Stimulated activated CD4-positive, alpha-beta T cell treated with anti-CD3 and anti-CD28 coated beads, TNF-alpha, amount 100 ng/mL, for 1 hour (primary cell): ENCODE measurements around the gene PARP15.
A peak's percentile ranks its signal among the peaks of the same experiment; 100 is the strongest.
"Not testable (repeated sequence)": the region's sequence is repeated elsewhere in the genome, so short reads cannot be mapped to it uniquely, and the experiment has no call there.

Experiments used
- DNase-seq, 3 donors: peaks; one replicate each; pipeline ENCODE4 v3.0.0-alpha.2; 2020; ENCODE audit warnings: low read depth in 3 of 3, low spot score in 1 of 3

Gene PARP15

GRCh38 chr3:122577409-122578031 lies at the start of gene PARP15:
Gene PARP15, plus strand, starts transcription at chr3:122577650. Its CDS starts 18 bp downstream, at chr3:122577668.
- no peak for DNase-seq

DNA sequence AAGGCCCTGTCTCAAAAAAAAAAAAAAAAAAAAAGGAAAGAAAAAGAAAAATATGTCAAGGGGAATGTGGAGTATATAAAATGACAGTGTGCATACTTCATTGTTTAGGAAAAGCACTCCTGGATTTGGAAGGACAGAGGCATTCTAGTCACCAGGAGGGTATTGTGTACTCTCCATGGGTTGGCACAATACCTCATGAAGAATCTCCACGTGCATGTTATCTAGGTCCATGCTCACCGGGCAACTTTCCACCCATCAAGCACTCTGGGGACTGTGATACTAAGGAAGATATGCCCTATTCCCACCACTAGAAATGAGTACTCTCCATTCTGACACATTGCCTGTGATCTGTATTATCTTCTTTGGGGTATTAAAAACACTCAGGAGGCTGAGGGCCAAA lies 47.3 kb upstream of the PARP15 start:
- DNase-seq: no peak

DNA sequence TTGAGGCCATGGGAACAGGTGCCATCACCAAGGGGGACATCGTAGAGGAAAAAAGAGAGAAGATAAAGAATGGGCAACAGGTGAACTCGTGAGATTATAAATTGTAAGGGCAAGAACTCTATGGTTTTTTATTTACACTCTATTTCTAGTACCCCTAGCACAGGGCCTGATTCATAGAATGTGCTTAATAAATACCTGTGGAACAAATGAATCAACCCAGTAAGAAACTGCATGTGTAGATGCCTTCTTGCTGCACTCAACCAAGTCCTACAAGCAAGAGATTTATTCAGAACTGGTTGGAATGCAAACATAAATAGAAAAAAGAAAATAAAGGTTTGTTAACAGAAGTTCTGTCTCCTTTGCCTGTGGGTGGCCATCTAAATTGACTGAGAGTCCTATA lies 44.0 kb upstream of the PARP15 start:
- no peak for DNase-seq

DNA sequence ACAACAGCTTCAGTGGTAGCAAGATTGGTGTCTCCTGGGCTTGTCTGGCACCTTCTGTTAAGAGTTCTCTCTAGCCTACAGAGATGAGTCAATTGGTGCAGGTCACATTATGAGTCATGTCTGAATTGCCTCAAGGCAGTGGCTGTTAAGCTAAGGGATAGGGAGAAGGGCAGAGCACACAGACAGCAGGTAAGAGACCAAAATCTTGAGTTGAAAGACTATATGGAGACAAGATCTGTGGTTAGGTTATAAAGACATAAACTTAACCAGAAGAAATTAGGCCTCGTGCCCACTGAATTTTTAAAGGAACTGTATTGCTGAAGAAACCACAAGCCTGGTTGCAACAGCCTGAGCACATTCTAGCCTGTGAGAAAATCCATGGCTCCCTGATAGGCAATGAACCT lies 43.5 kb upstream of the PARP15 start:
- DNase-seq: no peak

DNA sequence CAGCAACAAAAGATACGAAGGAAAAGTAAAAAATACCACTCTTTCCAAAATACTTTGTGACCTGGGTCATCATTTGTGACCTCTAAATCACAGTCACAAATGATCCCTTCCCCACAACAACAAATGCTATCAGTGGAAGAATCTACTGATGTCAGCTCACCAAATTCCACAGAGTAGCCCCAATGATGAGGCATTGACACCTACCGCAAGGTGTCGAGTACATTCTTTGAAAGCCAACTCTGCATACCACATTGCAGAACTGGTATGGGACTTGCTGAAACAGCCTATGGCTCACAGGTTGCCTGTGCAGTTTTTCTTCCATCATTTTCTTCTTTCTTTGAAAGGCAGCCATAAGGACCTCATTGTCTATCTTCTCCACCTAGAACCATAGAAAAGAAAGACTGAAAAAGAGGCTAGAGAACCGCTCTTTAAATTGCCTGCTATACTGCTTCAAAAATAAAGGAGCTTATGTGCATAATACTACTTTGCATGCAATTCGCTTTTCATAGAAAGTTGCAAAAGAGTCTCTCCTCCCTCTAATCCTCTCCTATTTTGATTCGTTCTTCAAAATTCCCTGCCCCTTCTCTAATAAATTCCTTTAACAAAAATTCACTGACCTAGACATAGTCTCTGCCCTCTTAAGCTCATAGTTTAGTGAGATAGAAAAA lies 41.4 kb upstream of the PARP15 start:
- no peak for DNase-seq

DNA sequence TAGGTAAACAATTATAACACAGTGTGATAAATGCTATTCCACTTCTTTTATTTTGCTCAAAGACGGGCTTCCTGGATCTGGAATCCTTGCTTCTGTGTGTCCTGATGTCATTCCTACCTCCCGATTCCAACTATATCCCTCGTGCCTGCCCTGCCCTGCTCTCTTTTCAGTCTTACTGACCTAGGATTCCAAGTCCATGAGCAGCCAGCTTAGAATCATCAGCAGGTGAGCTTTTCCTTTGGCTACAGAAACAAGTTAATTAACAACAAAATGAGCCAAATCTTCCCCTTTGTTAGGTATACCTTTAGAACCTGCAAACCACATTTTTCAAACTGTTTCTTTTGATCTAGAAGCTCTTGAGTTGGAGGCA lies 40.8 kb upstream of the PARP15 start:
- no peak for DNase-seq

DNA sequence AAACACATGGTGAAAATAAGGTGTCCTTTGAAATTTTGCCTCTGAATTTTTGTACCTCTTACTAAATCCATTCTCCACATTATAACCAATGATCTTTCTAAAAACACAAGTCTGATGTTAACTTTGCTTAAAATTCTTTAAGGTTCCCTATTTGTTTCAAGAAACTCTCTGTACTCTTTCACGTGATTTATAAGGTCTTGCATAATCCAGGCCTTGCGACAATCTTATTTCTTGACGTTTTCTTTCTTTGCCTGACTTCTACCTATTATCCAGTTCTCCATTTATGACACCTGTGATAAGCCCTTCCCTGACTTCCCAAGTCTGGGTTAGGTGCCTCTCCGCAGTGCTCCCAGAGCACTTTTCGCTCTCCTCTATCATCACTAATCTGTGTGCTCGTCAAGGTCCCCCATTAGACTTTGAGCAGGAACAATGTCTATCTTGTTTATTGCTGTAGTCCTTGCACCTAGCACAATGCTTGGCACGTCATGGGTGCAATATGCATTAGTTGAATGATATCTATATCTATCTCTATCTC lies 38.4 kb upstream of the PARP15 start:
- DNase-seq: no peak

GRCh38 chr3:122546151-122546550 lies 31.3 kb upstream of the PARP15 start:
- no peak for DNase-seq

DNA sequence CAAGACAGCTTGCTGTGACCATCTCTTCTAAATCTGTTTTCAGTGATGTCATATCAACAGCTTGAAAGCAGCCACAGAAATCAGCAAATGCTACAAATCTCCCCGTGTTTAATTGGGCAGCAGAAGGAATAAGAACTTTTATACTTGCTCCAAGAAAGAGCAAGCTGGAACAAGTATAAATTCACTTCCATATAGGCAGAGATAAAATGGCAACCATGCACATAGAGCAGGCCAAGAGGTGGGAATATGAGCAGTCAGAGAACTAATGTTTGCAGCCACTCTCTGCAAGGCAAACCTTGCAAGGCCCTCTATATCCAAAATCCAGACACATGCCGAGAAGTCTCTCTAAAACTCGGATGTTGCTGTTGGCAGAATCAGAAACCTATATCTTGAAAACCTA lies 29.4 kb upstream of the PARP15 start:
- no peak for DNase-seq

- DNase-seq: no peak
These were observed 28.8 kb upstream of the PARP15 start for GRCh38 chr3:122548619-122549018.

- no peak for DNase-seq
These were observed 24.3 kb upstream of the PARP15 start for GRCh38 chr3:122553171-122553570.

GRCh38 chr3:122555275-122556071 lies 22.0 kb upstream of the PARP15 start:
- DNase-seq: no peak

GRCh38 chr3:122557356-122557755 lies 20.1 kb upstream of the PARP15 start:
- no peak for DNase-seq

GRCh38 chr3:122558605-122559004 lies 18.8 kb upstream of the PARP15 start:
- DNase-seq: no peak

GRCh38 chr3:122559906-122560305 lies 17.5 kb upstream of the PARP15 start:
- no peak for DNase-seq

DNA sequence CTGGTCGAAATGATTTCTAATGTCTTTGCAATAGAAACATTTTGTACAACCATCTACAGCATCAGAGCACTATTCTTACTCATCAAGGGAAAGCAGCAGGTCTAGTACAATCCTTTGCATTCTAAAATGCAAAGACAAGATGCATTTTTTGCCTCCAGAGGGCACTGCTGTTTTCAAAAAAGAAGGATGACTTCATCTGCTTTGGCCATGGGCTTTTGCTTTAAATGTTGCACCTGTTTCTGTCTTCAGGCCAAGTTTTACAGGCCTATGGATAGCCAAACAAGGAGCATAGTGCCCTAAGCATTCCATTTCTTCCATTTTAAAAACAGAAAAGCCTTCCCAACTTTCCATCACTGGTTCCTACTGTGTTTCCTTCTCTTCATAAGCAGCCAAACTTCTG lies 16.8 kb upstream of the PARP15 start:
- peak in 1 of 3 donors; percentile 20 for DNase-seq

DNA sequence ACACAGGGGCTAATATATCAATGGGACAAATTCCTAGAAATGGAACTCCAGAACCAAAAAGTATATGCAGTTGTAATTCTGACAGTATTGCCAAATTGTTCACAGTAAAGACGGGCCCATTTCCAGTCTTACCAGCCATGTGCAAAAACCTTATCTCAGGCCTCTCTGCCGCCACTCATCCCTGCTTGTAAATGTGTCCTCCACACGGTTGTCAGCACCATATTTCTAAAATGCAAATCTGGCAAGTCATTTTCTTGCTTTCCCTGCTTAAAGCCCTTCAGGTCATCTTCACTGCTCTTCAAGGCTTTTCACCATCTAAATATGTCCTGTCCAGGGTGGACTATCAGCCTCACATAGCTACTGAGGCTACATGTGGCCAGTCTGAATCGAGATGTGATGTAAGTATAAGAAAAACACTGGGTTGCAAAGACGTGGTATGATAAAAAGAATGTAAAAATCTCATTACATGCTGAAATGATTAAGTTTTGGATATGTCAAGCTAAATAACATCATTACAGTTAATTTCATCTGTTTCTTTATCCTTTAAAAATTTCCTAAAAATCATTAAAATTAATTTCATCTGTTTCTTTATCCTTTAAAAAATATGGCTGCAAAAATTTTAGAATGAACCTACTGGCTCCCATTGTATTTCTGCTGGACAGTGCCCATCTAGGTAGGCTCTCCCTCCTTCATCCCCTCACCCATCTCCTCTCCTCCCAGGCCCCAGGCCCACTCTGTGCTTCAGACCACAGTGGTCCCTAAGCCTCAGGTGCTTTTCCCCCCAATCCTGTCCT lies 14.3 kb upstream of the PARP15 start:
- DNase-seq: no peak

GRCh38 chr3:122563717-122564025 lies 13.8 kb upstream of the PARP15 start:
- DNase-seq: no peak

- DNase-seq: peak; percentile 37 to 61 (median 57)
These were observed 13.1 kb upstream of the PARP15 start, which contains the start of the genes DTX3L and PARP9 for GRCh38 chr3:122564155-122564912. Gene DTX3L, plus strand, starts transcription at chr3:122564338. Its CDS starts 89 bp downstream, at chr3:122564427. Gene PARP9, minus strand, starts transcription at chr3:122564300. Its CDS starts 4,680 bp downstream, at chr3:122559620.

DNA sequence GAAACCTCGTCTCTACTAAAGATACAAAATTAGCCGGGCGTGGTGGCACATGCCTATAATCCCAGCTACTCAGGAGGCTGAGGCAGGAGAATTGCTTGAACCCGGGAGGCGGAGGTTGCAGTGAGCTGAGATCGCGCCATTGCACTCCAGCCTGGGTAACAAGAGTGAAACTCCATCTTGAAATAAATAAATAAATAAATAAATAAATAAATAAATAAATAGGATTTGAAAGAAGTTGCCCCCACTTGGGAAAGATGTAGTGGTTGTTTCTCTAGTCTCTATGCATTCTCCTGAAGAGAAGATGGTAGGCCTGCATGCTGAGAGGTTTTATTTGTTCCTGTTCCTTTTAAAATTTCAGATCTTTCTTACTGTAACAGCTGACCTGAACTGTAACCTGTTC lies 9.3 kb upstream of the PARP15 start:
- not testable (repeated sequence) for DNase-seq
